Measurements from ENCODE around the gene BST1. TPM values are rescaled to one million over a fixed set of nuclear protein-coding genes. Genes with fewer than 3 reads are reported as not detected.
"Not testable (repeated sequence)": the region's sequence is repeated elsewhere in the genome, so short reads cannot be mapped to it uniquely, and the experiment has no call there.

BST1 gene
- total and polyA plus RNA-seq, 3 donors from 2014 or later: 1.1 to 6.9 (median 1.6) TPM

- Histone ChIP-seq H3K36me3 (ENCODE audit: low read depth, missing control alignments) (no peaks in the 10 kb centered on the region), H3K4me3 (no peak overlapping the region), H3K9me3 (no peaks in the 10 kb centered on the region), H3K27ac (no peak overlapping the region), H3K4me1 (no peaks in the 10 kb centered on the region), H3K27me3 (no peaks in the 10 kb centered on the region)
- 78 to 87% methylated on average over 6 of the region's 6 CpGs for WGBS, 2 donors
- no peak for DNase-seq
- TF ChIP-seq CTCF (IDR thresholded peaks at IDR 0.05) (no peak), POLR2A (IDR thresholded peaks at IDR 0.05) (no peak)
- intact Hi-C loops (cut with DNase I; ENCODE audit: low total_unique reads): no loop called here
These were observed 53.5 kb downstream of the BST1 start for GRCh38 chr4:15756361-15756861.

GRCh38 chr4:15757054-15757453 lies 54.2 kb downstream of the BST1 start:
- no peak overlapping the region for H3K4me3 ChIP-seq
- no peak for TF ChIP-seq CTCF (IDR thresholded peaks at IDR 0.05)
- no peak for TF ChIP-seq POLR2A (IDR thresholded peaks at IDR 0.05)
- intact Hi-C loops (cut with DNase I; ENCODE audit: low total_unique reads): no loop called here
- no peaks in the 10 kb centered on the region for H3K9me3 ChIP-seq
- H3K27ac ChIP-seq: no peak overlapping the region
- H3K27me3 ChIP-seq: no peaks in the 10 kb centered on the region
- WGBS, 2 donors: 39 to 46% methylated on average over 4 of the region's 4 CpGs
- no peaks in the 10 kb centered on the region for H3K4me1 ChIP-seq
- no peaks in the 10 kb centered on the region for H3K36me3 ChIP-seq (ENCODE audit: low read depth, missing control alignments)
- no peak for DNase-seq

GRCh38 chr4:15758294-15758693 lies 55.4 kb downstream of the BST1 start:
- Histone ChIP-seq H3K36me3 (ENCODE audit: low read depth, missing control alignments) (no peaks in the 10 kb centered on the region), H3K27me3 (no peaks in the 10 kb centered on the region), H3K9me3 (no peaks in the 10 kb centered on the region), H3K4me3 (no peak overlapping the region), H3K27ac (no peak overlapping the region), H3K4me1 (no peaks in the 10 kb centered on the region)
- intact Hi-C loops (cut with DNase I; ENCODE audit: low total_unique reads): no loop called here
- TF ChIP-seq CTCF (IDR thresholded peaks at IDR 0.05): no peak
- no peak for TF ChIP-seq POLR2A (IDR thresholded peaks at IDR 0.05)
- WGBS, 2 donors: 85 to 90% methylated on average over 4 of the region's 4 CpGs
- DNase-seq: no peak

GRCh38 chr4:15762460-15762859 lies 59.6 kb downstream of the BST1 start:
- H3K4me1 ChIP-seq; DNase-seq; H3K9me3 ChIP-seq; H3K27me3 ChIP-seq; H3K27ac ChIP-seq; H3K4me3 ChIP-seq; H3K36me3 ChIP-seq (ENCODE audit: low read depth, missing control alignments); intact Hi-C loops (cut with DNase I; ENCODE audit: low total_unique reads): not testable (repeated sequence)

GRCh38 chr4:15765391-15765790 lies 62.5 kb downstream of the BST1 start:
- Histone ChIP-seq H3K4me3 (no peak overlapping the region), H3K27me3 (no peaks in the 10 kb centered on the region), H3K9me3 (no peaks in the 10 kb centered on the region), H3K4me1 (no peaks in the 10 kb centered on the region), H3K36me3 (ENCODE audit: low read depth, missing control alignments) (no peaks in the 10 kb centered on the region), H3K27ac (no peak overlapping the region)
- 81 to 85% methylated on average over 6 of the region's 6 CpGs for WGBS, 2 donors
- TF ChIP-seq POLR2A (IDR thresholded peaks at IDR 0.05) (no peak), CTCF (IDR thresholded peaks at IDR 0.05) (no peak)
- intact Hi-C loops (cut with DNase I; ENCODE audit: low total_unique reads): no loop called here
- no peak for DNase-seq

All from testis (tissue), 3 donors.